Breast epithelium (tissue), 3 donors: ENCODE results near the gene FRY.

Experiments used
- CTCF ChIP-seq, 3 donors: fragments of 450-650 bp; IDR thresholded peaks; one replicate each; pipeline ENCODE4 v1.5.1; 2016 to 2017; ENCODE audit warnings: antibody characterized with exemption in 3 of 3, mild to moderate bottlenecking in 3 of 3, moderate library complexity in 3 of 3
- POLR2A ChIP-seq: fragments of 450-650 bp; IDR thresholded peaks from one replicate; pipeline ENCODE4 v1.6.1; 2016; ENCODE audit warnings: antibody characterized with exemption, mild to moderate bottlenecking, moderate library complexity
- POLR2AphosphoS5 ChIP-seq, 3 donors: sonication (generic); formaldehyde crosslinking; IDR thresholded peaks; one replicate each; pipeline ENCODE4 v1.6.1; 2017; ENCODE audit warnings: antibody characterized with exemption in 3 of 3

- no peak for TF ChIP-seq POLR2AphosphoS5 (IDR thresholded peaks at IDR 0.05)
- TF ChIP-seq POLR2A: no peak
- peak; percentile 39 to 57 (median 48) for TF ChIP-seq CTCF (IDR thresholded peaks at IDR 0.05)
Measured at GRCh38 chr13:32001154-32001768, 30.3 kb upstream of the FRY start.
